ENCODE data around the gene ADK. TPM values are rescaled to one million over a fixed set of nuclear protein-coding genes. Genes with fewer than 3 reads are reported as not detected.
A peak's percentile ranks its signal among the peaks of the same experiment; 100 is the strongest.

Gene ADK
- total and polyA plus RNA-seq, 5 donors from 2014 or later: 33.3 to 83.0 (median 63.7) TPM

DNA sequence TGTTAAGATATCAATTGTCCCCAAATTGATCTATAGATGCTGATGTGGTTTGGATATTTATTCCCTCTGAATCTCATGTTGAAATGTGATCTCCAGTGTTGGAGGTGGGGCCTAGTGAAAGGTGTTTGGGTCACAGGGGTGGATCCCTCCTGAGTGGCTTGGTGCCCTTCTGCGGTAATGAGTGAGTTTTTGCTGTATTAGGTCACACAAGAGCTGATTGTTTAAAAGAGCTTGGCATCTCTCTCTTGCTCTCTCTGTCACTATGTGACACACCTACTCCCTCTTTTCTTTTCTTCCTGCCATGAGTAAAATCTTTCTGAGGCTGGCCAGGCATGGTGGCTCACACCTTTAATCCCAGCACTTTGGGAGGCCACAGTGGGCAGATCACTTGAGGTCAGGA lies 577.2 kb downstream of the ADK start:
- no peak overlapping the region for H3K4me3 ChIP-seq (ENCODE audit: low read depth, low read length)
- Mint-ChIP-seq H3K4me3 (no peak overlapping the region), H3K9me3 (peaks cover 0 to 10% (median 6%) of the 10 kb centered on the region in 7 donors), H3K27me3 (no peaks in the 10 kb centered on the region), H3K4me1 (no peaks in the 10 kb centered on the region), H3K27ac (no peak overlapping the region), H3K36me3 (no peaks in the 10 kb centered on the region)
- ATAC-seq (ENCODE audit: low read depth in 2 of 2) (no peak), DNase-seq (no peak)
- H3K36me3 ChIP-seq (ENCODE audit: control insufficient read depth, insufficient read depth, low read length): no peaks in the 10 kb centered on the region
- no peaks in the 10 kb centered on the region for H3K4me1 ChIP-seq (ENCODE audit: control insufficient read depth, insufficient read depth, low read length, poor library complexity, severe bottlenecking)
- H3K27me3 ChIP-seq (ENCODE audit: control insufficient read depth, insufficient read depth, low read length): no peaks in the 10 kb centered on the region
- H3K27ac ChIP-seq (ENCODE audit: insufficient read depth, low read length, poor library complexity, severe bottlenecking): no peak overlapping the region
- H3K9me3 ChIP-seq (ENCODE audit: control insufficient read depth in 2 of 2, low read length in 2 of 2): no peaks in the 10 kb centered on the region

DNA sequence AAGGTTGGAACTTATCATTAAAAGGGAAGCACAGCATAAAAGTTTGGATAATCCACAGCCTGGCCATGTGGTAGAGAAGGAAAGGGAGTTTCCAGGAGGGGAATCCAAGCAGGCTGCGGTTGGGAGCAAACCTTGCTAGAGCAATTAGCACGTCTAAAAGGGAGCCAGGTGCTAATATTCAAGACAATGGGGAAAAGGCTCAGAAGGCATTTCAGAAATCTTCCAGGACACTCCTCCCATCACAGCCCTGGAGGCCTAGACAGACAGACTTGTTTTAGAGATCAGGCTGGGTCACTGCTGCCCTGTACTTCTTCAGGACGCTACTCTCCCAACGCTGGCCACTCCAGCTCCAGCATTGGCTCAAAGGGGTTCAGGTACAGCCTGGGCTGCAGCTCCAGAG lies 579.2 kb downstream of the ADK start:
- Histone ChIP-seq H3K27ac (ENCODE audit: insufficient read depth, low read length, poor library complexity, severe bottlenecking) (no peak overlapping the region), H3K4me1 (ENCODE audit: control insufficient read depth, insufficient read depth, low read length, poor library complexity, severe bottlenecking) (no peaks in the 10 kb centered on the region), H3K4me3 (ENCODE audit: low read depth, low read length) (no peak overlapping the region), H3K27me3 (ENCODE audit: control insufficient read depth, insufficient read depth, low read length) (no peaks in the 10 kb centered on the region), H3K36me3 (ENCODE audit: control insufficient read depth, insufficient read depth, low read length) (no peaks in the 10 kb centered on the region), H3K9me3 (ENCODE audit: control insufficient read depth in 2 of 2, low read length in 2 of 2) (no peaks in the 10 kb centered on the region)
- DNase-seq (no peak), ATAC-seq (ENCODE audit: low read depth in 2 of 2) (no peak)
- Mint-ChIP-seq H3K9me3 (peaks cover 0 to 8% (median 3%) of the 10 kb centered on the region in 7 donors), H3K27me3 (no peaks in the 10 kb centered on the region), H3K4me1 (no peaks in the 10 kb centered on the region), H3K4me3 (no peak overlapping the region), H3K27ac (peak overlapping the region in 1 of 3 donors; percentile 7), H3K36me3 (no peaks in the 10 kb centered on the region)

DNA sequence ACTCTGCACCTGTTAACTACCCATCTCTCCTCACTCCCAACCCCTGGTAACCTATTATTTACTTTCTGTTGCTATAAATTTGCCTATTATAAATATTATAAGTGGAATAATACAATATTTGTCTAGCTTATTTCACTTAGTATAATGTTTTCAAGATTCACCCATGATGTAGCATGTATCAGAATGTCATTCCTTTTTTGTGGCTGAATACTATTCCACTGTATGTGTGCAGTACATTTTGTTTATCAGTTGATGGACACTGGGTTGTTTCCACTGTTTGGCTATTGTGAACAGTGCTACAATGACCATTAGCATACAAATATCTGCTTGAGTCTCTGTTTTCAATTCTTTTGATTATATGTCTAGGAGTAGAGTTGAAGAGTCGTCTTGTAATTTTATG lies 582.6 kb downstream of the ADK start:
- no peak overlapping the region for H3K27ac ChIP-seq (ENCODE audit: insufficient read depth, low read length, poor library complexity, severe bottlenecking)
- H3K27me3 ChIP-seq (ENCODE audit: control insufficient read depth, insufficient read depth, low read length): no peaks in the 10 kb centered on the region
- DNase-seq (no peak), ATAC-seq (ENCODE audit: low read depth in 2 of 2) (no peak)
- peaks cover 3% of the 10 kb centered on the region for H3K4me1 ChIP-seq (ENCODE audit: control insufficient read depth, insufficient read depth, low read length, poor library complexity, severe bottlenecking)
- Mint-ChIP-seq H3K27me3 (no peaks in the 10 kb centered on the region), H3K4me1 (peaks cover 0 to 4% (median 2%) of the 10 kb centered on the region in 4 donors), H3K27ac (no peak overlapping the region), H3K36me3 (no peaks in the 10 kb centered on the region), H3K9me3 (peaks cover 0 to 6% (median 0%) of the 10 kb centered on the region in 7 donors), H3K4me3 (no peak overlapping the region)
- no peaks in the 10 kb centered on the region for H3K9me3 ChIP-seq (ENCODE audit: control insufficient read depth in 2 of 2, low read length in 2 of 2)
- H3K4me3 ChIP-seq (ENCODE audit: low read depth, low read length): no peak overlapping the region
- no peaks in the 10 kb centered on the region for H3K36me3 ChIP-seq (ENCODE audit: control insufficient read depth, insufficient read depth, low read length)

DNA sequence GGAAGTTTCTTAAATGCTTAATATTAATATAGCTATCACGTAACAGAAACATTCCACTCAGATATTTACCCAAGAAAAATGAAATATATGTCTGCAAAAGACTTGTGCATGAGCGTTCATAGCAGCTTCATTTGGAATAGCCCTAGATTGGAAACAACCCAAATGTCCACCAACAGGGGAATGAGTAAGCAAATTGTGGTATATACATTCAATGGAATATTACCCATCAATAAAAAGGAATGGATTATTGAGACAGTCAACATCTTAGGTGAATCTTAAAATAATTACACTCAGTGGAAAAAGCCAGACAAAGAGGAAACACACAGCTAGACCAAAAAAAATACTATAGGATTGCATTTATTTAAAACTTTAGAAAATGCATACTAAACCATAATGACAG lies 585.0 kb downstream of the ADK start:
- H3K27me3 ChIP-seq (ENCODE audit: control insufficient read depth, insufficient read depth, low read length): no peaks in the 10 kb centered on the region
- H3K27ac Mint-ChIP-seq: no peak overlapping the region
- no peak overlapping the region for H3K4me3 Mint-ChIP-seq
- H3K9me3 ChIP-seq (ENCODE audit: control insufficient read depth in 2 of 2, low read length in 2 of 2): no peaks in the 10 kb centered on the region
- no peak overlapping the region for H3K27ac ChIP-seq (ENCODE audit: insufficient read depth, low read length, poor library complexity, severe bottlenecking)
- H3K36me3 ChIP-seq (ENCODE audit: control insufficient read depth, insufficient read depth, low read length): no peaks in the 10 kb centered on the region
- H3K27me3 Mint-ChIP-seq: no peaks in the 10 kb centered on the region
- DNase-seq: no peak
- ATAC-seq (ENCODE audit: low read depth in 2 of 2): no peak
- peaks cover 0 to 4% (median 0%) of the 10 kb centered on the region in 7 donors for H3K9me3 Mint-ChIP-seq
- peaks cover 7 to 21% (median 10%) of the 10 kb centered on the region in 4 donors for H3K4me1 Mint-ChIP-seq
- no peak overlapping the region for H3K4me3 ChIP-seq (ENCODE audit: low read depth, low read length)
- H3K4me1 ChIP-seq (ENCODE audit: control insufficient read depth, insufficient read depth, low read length, poor library complexity, severe bottlenecking): peaks cover 12% of the 10 kb centered on the region
- H3K36me3 Mint-ChIP-seq: no peaks in the 10 kb centered on the region

DNA sequence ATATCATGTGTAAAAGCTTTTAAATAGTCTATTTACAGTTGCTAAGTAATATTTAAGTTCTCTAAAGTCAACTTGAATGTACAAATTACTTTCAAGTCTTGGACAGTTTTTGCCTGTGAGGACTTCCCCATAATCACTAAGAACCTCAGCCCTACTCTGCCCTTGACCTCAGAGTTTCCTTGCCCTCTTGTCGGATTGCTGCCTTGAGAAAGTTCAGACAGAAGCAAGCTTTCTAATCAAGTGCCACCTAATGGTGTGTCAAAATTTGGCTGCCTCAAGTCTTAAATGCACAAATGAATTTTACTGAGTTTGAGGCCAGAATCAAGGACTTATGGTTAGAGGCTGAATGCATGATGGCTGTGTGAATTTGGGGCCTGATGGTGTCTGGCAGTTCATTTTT lies 587.0 kb downstream of the ADK start:
- no peak overlapping the region for H3K27ac ChIP-seq (ENCODE audit: insufficient read depth, low read length, poor library complexity, severe bottlenecking)
- peak overlapping the region in 1 of 3 donors; percentile 75 for H3K27ac Mint-ChIP-seq
- H3K4me1 Mint-ChIP-seq: peaks cover 10 to 21% (median 11%) of the 10 kb centered on the region in 4 donors
- ATAC-seq (ENCODE audit: low read depth in 2 of 2) (no peak), DNase-seq (peak in 1 of 3 donors; percentile 15)
- H3K36me3 Mint-ChIP-seq: no peaks in the 10 kb centered on the region
- H3K4me3 Mint-ChIP-seq: no peak overlapping the region
- no peaks in the 10 kb centered on the region for H3K9me3 ChIP-seq (ENCODE audit: control insufficient read depth in 2 of 2, low read length in 2 of 2)
- H3K9me3 Mint-ChIP-seq: peaks cover 0 to 4% (median 0%) of the 10 kb centered on the region in 7 donors
- peaks cover 12% of the 10 kb centered on the region for H3K4me1 ChIP-seq (ENCODE audit: control insufficient read depth, insufficient read depth, low read length, poor library complexity, severe bottlenecking)
- H3K36me3 ChIP-seq (ENCODE audit: control insufficient read depth, insufficient read depth, low read length): no peaks in the 10 kb centered on the region
- no peak overlapping the region for H3K4me3 ChIP-seq (ENCODE audit: low read depth, low read length)
- H3K27me3 ChIP-seq (ENCODE audit: control insufficient read depth, insufficient read depth, low read length): no peaks in the 10 kb centered on the region
- H3K27me3 Mint-ChIP-seq: no peaks in the 10 kb centered on the region

DNA sequence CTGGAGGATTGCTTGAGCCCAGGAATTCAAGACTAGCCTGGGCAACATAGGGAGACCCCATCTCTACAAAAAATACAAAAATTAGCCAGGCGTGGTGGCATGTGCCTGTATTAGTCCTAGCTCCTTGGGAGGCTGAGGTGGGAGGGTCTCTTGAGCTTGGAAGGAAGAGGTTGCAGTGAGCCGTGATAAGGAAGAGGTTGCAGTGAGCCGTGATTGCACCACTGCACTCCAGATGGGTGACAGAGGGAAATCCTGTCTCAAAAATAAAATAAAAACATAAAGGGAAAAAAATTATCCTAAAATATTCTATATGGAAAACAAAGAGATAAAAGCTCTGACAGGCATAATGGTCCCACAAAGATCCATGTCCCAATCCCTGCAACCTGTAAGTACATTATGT lies 587.5 kb downstream of the ADK start:
- Mint-ChIP-seq H3K36me3 (no peaks in the 10 kb centered on the region), H3K9me3 (peaks cover 0 to 4% (median 0%) of the 10 kb centered on the region in 7 donors), H3K27me3 (no peaks in the 10 kb centered on the region), H3K4me1 (peaks cover 10 to 21% (median 11%) of the 10 kb centered on the region in 4 donors), H3K4me3 (peak overlapping the region in 1 of 4 donors; percentile 28), H3K27ac (peak overlapping the region in 2 of 3 donors; percentile 67 to 75)
- Histone ChIP-seq H3K4me1 (ENCODE audit: control insufficient read depth, insufficient read depth, low read length, poor library complexity, severe bottlenecking) (peaks cover 12% of the 10 kb centered on the region), H3K4me3 (ENCODE audit: low read depth, low read length) (no peak overlapping the region), H3K27me3 (ENCODE audit: control insufficient read depth, insufficient read depth, low read length) (no peaks in the 10 kb centered on the region), H3K27ac (ENCODE audit: insufficient read depth, low read length, poor library complexity, severe bottlenecking) (no peak overlapping the region), H3K9me3 (ENCODE audit: control insufficient read depth in 2 of 2, low read length in 2 of 2) (no peaks in the 10 kb centered on the region), H3K36me3 (ENCODE audit: control insufficient read depth, insufficient read depth, low read length) (no peaks in the 10 kb centered on the region)
- DNase-seq (no peak), ATAC-seq (ENCODE audit: low read depth in 2 of 2) (no peak)

DNA sequence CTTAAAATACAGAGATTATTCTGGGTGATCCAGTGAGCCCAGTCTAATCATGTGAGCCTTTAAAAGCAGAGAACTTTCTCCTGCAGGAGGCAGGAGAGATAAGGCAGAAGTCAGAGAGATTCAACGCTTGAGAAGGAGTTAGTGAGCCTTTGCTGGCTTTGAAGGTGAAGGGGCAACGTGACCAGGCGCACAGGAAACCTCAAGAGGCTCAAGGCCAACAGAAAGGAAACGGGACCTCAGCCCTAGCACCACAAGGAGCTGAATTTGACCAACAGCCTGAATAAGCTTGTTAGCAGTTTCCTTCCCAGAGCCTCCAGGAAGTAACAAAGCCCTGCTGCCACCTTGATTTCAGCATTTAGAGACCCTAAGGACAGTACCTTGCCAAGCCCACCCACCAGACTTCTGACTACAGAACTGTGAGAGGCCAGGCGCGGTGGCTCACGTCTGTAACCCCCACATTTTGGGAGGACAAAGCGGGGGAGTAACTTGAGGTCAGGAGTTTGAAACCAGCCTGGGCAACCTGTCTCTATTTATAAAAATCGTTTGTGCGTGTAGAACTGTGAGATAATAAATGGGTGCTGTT lies 588.1 kb downstream of the ADK start:
- no peaks in the 10 kb centered on the region for H3K27me3 ChIP-seq (ENCODE audit: control insufficient read depth, insufficient read depth, low read length)
- no peak overlapping the region for H3K4me3 Mint-ChIP-seq
- peaks cover 10 to 21% (median 11%) of the 10 kb centered on the region in 4 donors for H3K4me1 Mint-ChIP-seq
- no peak overlapping the region for H3K27ac ChIP-seq (ENCODE audit: insufficient read depth, low read length, poor library complexity, severe bottlenecking)
- ATAC-seq (ENCODE audit: low read depth in 2 of 2): peak in 1 of 2 donors; percentile 46
- H3K27me3 Mint-ChIP-seq: no peaks in the 10 kb centered on the region
- H3K4me1 ChIP-seq (ENCODE audit: control insufficient read depth, insufficient read depth, low read length, poor library complexity, severe bottlenecking): peaks cover 12% of the 10 kb centered on the region
- H3K27ac Mint-ChIP-seq: peak overlapping the region; percentile 67 to 89 (median 73)
- H3K36me3 ChIP-seq (ENCODE audit: control insufficient read depth, insufficient read depth, low read length): no peaks in the 10 kb centered on the region
- peak in 2 of 3 donors; percentile 15 to 54 for DNase-seq
- H3K4me3 ChIP-seq (ENCODE audit: low read depth, low read length): no peak overlapping the region
- peaks cover 0 to 2% (median 0%) of the 10 kb centered on the region in 7 donors for H3K9me3 Mint-ChIP-seq
- no peaks in the 10 kb centered on the region for H3K36me3 Mint-ChIP-seq
- no peaks in the 10 kb centered on the region for H3K9me3 ChIP-seq (ENCODE audit: control insufficient read depth in 2 of 2, low read length in 2 of 2)

DNA sequence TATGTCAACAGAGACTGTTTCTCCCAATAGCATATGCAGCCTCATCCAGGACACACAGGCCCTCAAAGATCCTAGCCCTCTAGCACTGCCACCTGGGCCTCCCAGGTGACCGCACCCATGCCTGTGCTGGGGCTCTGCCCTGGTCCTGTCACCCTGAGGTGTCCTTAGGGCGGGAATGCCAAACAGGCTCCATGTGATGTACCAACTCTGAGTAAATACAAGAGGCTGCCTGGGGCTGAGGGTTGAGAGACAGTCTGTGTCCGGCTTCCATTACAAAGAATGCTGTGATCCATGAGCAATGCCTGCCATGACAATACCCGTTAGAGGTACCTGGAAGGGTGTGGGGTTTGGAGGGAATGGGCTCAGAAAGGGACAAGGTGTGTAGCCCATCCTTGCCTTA lies 592.4 kb downstream of the ADK start:
- Mint-ChIP-seq H3K4me1 (peaks cover 7 to 19% (median 11%) of the 10 kb centered on the region in 4 donors), H3K36me3 (no peaks in the 10 kb centered on the region), H3K27me3 (peaks cover 4% of the 10 kb centered on the region), H3K27ac (no peak overlapping the region), H3K9me3 (no peaks in the 10 kb centered on the region), H3K4me3 (no peak overlapping the region)
- Histone ChIP-seq H3K4me1 (ENCODE audit: control insufficient read depth, insufficient read depth, low read length, poor library complexity, severe bottlenecking) (peaks cover 11% of the 10 kb centered on the region), H3K27ac (ENCODE audit: insufficient read depth, low read length, poor library complexity, severe bottlenecking) (no peak overlapping the region), H3K9me3 (ENCODE audit: control insufficient read depth in 2 of 2, low read length in 2 of 2) (no peaks in the 10 kb centered on the region), H3K36me3 (ENCODE audit: control insufficient read depth, insufficient read depth, low read length) (no peaks in the 10 kb centered on the region), H3K4me3 (ENCODE audit: low read depth, low read length) (no peak overlapping the region), H3K27me3 (ENCODE audit: control insufficient read depth, insufficient read depth, low read length) (no peaks in the 10 kb centered on the region)
- DNase-seq: no peak
- ATAC-seq (ENCODE audit: low read depth in 2 of 2): no peak

Measured in CD4-positive, CD25-positive, alpha-beta regulatory T cell (primary cell).